Vagina (tissue), 2 donors: ENCODE results near the gene NACAD.

Experiments
- POLR2A ChIP-seq, 2 donors: fragments of 450-650 bp; IDR thresholded peaks; one replicate each; pipeline ENCODE4 v1.6.1; 2017; ENCODE audit warnings: antibody characterized with exemption in 2 of 2, mild to moderate bottlenecking in 2 of 2, moderate library complexity in 2 of 2
- POLR2AphosphoS5 ChIP-seq, 2 donors: sonication (generic); formaldehyde crosslinking; IDR thresholded peaks; one replicate each; pipeline ENCODE4 v1.9.0; 2017; ENCODE audit warnings: antibody characterized with exemption in 2 of 2, mild to moderate bottlenecking in 2 of 2, low read depth in 1 of 2; ENCODE audit not compliant: insufficient read depth in 1 of 2
- TF ChIP-seq, protein P1 (sequence below), 3 experiments: fragments of 450-650 bp in 2 of 3; fragments of 200-600 bp in 1 of 3; sonication (generic) in 1 of 3; IDR thresholded peaks; one replicate each; pipeline ENCODE4 v1.5.1; 2017 to 2019; ENCODE audit warnings: antibody characterized with exemption in 3 of 3, mild to moderate bottlenecking in 2 of 3, moderate library complexity in 2 of 3

DNA sequence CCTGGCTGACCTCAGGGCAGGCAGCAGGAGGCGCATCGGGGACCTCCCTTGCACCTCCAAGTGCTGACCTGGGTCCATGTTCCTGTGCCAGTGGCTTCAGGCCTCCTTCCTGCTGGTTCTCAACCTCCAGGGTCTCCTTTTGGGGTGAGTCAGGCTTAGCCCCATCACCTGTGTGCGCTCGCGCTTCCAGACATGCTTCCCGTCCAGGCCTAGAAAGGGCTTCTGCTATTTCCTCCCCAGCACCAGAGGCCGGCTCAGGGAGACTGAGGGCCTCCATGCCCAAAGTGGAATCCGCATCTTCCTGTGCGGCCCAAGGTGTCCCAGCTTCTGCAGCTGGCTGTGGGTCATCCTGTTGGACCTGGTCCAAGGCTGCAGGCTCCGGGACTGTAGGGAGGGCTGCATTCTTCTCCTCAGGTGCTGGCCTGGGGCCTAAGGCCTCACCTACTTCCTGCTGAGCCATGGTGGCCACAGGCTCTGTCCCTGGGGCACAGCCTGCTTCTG, 5.9 kb downstream of the NACAD start:
- TF ChIP-seq, protein P1, sequence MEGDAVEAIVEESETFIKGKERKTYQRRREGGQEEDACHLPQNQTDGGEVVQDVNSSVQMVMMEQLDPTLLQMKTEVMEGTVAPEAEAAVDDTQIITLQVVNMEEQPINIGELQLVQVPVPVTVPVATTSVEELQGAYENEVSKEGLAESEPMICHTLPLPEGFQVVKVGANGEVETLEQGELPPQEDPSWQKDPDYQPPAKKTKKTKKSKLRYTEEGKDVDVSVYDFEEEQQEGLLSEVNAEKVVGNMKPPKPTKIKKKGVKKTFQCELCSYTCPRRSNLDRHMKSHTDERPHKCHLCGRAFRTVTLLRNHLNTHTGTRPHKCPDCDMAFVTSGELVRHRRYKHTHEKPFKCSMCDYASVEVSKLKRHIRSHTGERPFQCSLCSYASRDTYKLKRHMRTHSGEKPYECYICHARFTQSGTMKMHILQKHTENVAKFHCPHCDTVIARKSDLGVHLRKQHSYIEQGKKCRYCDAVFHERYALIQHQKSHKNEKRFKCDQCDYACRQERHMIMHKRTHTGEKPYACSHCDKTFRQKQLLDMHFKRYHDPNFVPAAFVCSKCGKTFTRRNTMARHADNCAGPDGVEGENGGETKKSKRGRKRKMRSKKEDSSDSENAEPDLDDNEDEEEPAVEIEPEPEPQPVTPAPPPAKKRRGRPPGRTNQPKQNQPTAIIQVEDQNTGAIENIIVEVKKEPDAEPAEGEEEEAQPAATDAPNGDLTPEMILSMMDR (IDR thresholded peaks at IDR 0.05), result no peak
- TF ChIP-seq POLR2A (IDR thresholded peaks at IDR 0.05) (no peak), POLR2AphosphoS5 (IDR thresholded peaks at IDR 0.05; ENCODE audit: insufficient read depth in 1 of 2, low read depth in 1 of 2) (no peak)
